HG02759 (cell line): ENCODE results near the gene WDTC1.
"Not testable (repeated sequence)": the region's sequence is repeated elsewhere in the genome, so short reads cannot be mapped to it uniquely, and the experiment has no call there.

Experiments
- ATAC-seq: cut with Tn5 transposase; IDR thresholded peaks from one replicate; pipeline ENCODE4 v1.9.1; 2021; ENCODE audit warnings: mild to moderate bottlenecking, moderate library complexity; ENCODE audit not compliant: unreplicated experiment

The WDTC1 gene

DNA sequence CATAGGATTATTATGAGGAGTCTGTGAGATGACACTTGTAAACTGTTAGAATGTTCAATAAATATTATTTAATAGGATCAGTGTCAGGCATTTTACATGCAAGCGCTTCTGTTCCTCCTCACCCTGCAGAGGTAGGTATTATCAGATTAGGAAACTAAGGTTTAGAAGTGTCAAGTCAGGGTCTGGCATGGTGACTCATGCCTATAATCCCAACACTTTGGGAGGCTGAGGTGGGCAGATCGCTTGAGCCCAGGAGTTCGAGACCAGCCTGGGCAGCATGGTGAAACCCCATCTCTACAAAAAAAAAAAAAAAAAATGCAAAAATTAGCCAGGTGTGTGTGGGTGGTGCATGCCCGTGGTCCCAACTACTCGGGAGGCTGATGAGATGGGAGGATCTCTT is 9.2 kb downstream of the WDTC1 start:
- ATAC-seq: not testable (repeated sequence)

DNA sequence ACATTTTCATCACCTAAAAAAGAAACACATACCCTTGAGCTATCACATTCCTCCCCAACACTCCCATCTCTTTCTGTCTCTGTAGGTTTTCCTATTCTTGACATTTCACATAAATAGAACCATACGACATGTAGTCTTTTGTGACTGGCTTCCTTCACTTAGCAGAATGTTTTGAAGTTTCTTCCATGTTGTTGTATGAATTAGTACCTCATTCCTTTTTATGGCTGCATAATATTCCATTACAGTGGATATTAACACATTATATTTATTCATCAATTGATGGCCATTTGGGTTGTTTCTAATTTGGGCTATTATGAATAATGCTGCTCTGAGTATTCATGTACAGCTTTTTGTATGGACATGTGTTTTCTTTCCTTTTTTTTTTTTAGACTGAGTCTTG is 11.8 kb downstream of the WDTC1 start:
- ATAC-seq: no peak

- ATAC-seq: no peak
Observed at GRCh38 chr1:27253596-27253995, 19.2 kb downstream of the WDTC1 start.

DNA sequence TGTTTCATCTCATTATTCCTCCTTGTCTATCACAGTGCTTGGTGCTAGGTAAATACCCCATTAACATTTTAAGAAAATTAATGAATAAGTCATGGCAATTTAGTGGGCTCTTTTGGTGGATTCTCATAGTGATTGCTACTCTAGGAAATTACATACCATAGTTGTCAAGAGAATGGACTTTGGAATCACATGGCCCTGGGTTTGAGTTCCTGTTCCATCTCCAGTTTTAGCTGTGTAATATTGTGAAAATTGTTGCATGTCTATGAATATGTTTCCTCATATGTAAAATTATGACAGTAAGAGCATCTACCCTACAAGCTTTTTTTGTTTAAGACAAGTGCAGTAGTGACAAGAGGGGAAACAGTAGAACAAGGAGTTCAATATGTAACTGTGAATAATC is 20.7 kb downstream of the WDTC1 start:
- no peak for ATAC-seq

GRCh38 chr1:27257155-27257554 is 22.7 kb downstream of the WDTC1 start:
- no peak for ATAC-seq

- ATAC-seq: no peak
Observed at GRCh38 chr1:27258598-27258997, 24.2 kb downstream of the WDTC1 start.

GRCh38 chr1:27267153-27267552 is 32.7 kb downstream of the WDTC1 start:
- no peak for ATAC-seq

DNA sequence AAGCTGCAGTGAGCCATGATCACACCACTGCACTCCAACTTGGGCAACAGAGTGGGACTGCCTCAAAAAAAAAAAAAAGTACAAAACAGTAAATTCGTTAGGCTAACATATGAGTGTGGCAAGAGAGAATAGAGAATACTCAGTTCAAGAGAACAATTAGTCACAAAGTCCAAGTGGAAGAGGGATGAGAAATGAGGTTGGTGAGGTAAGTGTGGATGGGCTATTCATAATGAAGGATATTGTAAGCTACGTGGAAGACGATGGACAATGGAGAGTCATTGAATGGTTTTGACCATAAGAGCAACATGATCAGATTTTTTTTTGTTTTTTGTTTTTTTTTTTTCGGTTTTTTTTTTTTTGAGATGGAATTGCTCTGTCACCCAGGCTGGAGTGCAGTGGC is 34.8 kb downstream of the WDTC1 start:
- no peak for ATAC-seq

DNA sequence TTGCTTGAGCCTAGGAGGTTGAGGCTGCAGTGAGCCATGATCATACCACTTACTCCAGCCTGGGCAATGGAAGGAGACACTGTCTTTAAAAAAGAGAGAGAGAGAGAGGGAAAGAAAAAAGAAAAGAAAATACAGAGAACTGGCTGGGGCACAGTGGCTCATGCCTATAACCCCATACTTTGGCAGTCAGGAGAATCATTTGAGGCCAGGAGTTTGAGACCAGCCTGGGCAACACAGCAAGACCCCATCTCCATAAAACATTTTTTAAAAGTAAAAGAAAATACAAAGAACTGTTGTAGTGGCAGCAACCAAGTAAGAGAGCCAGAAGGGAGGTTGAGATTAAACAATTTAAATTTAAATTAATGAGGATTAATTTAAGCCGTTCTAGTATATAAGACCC is 39.8 kb downstream of the WDTC1 start:
- ATAC-seq: no peak

GRCh38 chr1:27275696-27276095 is 41.3 kb downstream of the WDTC1 start:
- no peak for ATAC-seq

DNA sequence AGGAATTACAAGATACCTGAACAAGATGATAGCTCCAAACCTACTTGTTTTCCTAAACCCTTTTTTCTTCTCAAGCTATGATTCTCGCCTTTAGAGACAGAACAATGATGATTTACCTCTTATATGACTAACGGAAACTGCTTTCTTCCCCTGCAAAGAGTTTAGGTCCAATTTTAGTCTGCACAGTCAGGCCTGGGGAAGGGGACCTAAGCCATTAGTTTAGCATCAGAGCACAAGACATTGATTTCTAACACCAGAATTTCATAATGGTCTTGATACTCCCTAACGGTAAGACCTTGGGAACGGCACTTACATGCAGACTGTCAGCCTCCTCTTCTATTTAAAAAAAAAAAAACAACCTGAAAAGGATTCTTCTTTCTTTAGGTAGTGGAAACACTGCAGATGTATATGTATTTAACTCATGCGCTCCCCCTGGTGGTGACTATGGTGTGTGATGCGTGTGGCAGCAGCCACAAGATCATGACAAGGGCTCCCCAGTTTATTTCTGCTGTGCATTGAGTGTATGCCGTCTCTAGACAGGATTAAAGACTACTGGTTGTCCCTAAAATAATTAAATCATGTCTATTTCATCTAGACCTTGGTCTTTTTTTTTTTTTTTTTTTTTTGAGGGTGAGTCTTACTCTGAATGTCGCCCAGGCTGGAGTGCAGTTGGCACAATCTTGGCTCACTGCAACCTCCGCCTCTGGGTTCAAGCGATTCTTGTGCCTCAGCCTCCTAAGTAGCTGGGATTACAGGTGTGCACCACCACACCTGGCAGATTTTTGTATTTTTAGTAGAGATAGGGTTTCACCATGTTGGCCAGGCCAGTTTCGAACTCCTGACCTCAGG is 50.2 kb downstream of the WDTC1 start:
- ATAC-seq: no peak

DNA sequence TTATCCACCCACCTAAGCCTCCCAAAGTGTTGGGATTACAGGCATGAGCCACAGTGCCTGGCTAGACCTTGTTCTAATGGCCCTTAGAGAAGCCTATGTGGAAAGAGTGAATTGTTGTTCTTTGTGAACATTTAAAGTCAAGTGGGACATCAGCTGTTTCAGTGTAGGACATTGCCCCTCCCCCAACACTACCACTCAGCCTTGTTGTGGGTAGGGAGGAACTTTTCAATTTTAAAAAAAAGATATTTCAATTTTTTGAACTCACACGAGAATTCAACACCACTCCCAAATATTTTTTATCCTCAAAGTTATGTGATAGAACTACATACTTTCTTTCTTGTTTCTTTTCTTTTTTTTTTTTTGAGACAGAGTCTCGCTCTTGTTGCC is 50.8 kb downstream of the WDTC1 start:
- no peak for ATAC-seq

DNA sequence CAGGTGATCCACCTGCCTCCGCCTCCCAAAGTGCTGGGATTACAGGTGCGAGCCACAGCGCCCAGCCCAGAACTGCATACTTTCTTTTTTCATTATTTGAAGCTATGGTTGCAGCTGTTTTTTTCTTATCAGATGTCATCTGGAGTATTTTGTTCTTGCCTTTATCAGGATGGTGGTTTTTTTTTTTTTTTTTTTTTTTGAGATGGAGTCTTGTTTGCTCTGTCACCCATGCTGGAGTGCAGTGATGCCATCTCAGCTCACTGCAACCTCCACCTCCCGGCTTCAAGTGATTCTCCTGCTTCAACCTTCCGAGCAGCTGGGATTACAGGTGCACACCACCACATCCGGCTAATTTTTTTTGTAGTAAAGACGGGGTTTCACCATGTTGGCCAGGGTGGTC is 51.4 kb downstream of the WDTC1 start:
- not testable (repeated sequence) for ATAC-seq

- not testable (repeated sequence) for ATAC-seq
Observed at GRCh38 chr1:27289125-27289524, 54.7 kb downstream of the WDTC1 start.

- ATAC-seq: no peak
Observed at GRCh38 chr1:27290581-27290980, 56.1 kb downstream of the WDTC1 start.

- ATAC-seq: no peak
Observed at GRCh38 chr1:27292106-27292505, 57.7 kb downstream of the WDTC1 start.

GRCh38 chr1:27293915-27294314 is 59.5 kb downstream of the WDTC1 start:
- ATAC-seq: no peak

GRCh38 chr1:27296773-27297291 is 62.4 kb downstream of the WDTC1 start:
- ATAC-seq: no peak

DNA sequence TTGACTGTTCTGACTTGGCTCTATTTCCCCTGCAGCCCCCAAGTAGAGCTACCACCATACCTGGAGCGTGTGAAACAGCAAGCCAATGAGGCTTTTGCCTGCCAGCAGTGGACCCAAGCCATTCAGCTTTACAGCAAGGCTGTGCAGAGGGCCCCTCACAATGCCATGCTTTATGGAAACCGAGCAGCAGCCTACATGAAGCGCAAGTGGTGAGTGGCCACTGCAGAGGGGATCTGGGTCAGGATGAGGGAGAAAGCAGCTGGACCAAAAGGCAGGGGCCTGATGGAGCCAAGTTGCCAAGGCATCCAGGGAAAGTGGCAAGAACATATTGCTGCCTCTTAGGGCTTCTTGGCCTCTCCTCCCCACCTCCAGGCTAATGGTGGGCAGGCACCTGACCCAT is 63.5 kb downstream of the WDTC1 start:
- no peak for ATAC-seq

GRCh38 chr1:27298632-27299384 is 64.4 kb downstream of the WDTC1 start:
- no peak for ATAC-seq

DNA sequence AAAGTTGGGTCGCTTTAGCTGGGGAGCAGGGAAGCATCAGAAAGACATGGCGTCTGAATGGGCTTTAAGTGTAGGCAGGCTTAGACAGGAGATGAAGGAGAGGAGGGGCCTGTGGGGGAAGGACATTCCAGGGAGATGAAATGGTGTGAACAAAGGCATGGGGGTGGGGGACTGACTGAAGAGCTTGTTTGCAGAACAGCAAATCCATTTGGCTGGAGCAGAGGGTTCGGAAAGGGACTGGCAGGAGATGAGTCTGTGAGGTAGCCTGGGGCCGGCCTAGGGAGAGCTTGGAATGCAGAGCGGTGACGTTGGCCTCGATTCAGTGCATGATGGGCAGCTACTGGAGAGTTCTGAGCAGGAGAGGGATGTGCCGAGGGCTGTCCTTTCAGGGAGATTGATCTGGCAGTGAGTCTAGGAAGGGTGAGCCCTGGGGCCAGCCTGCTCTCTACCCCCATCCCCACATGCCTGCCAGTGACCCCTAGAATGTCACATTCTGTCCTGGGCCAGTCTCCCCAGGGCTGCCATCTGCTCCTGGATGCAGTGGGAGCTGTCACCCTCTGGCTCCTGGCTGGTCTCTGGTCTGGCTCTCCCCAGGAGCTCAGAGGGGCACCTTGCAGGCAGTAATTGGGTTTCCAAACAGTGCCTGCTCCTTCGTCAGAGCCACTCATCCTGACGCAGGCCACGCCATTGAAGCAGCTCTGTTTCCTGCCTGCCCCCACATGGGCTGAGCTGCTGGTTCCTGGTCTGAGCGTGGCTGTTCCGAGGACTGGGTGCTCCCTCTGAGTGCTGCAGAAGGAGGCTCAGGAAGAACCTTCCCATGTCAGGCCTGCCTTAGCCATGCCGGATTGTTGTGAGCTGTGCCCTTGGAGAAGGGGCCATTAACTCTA is 65.2 kb downstream of the WDTC1 start:
- no peak for ATAC-seq
